CD14-positive monocyte (primary cell): ENCODE results near the gene GARIN3. TPM values are rescaled to one million over a fixed set of nuclear protein-coding genes. Genes with fewer than 3 reads are reported as not detected.
A peak's percentile ranks its signal among the peaks of the same experiment; 100 is the strongest.
"Not testable (repeated sequence)": the region's sequence is repeated elsewhere in the genome, so short reads cannot be mapped to it uniquely, and the experiment has no call there.

Source experiments
- DNase-seq, 3 donors: peaks; one replicate each; pipeline ENCODE4 v3.0.0-alpha.2; 2011 to 2022
- H2AFZ ChIP-seq: 2 replicates; pipeline ENCODE4 v1.6.0; 2012; ENCODE audit warnings: mild to moderate bottlenecking, low read depth, low read length, inconsistent platforms; ENCODE audit not compliant: insufficient read depth, poor library complexity, severe bottlenecking
- H3K27ac ChIP-seq, 2 donors: 1 replicate in 1 of 2; 2 replicates in 1 of 2; pipeline ENCODE4 v1.5.1; 2012 to 2013; ENCODE audit warnings: low read length in 2 of 2, control low read depth in 1 of 2, inconsistent platforms in 1 of 2, low read depth in 1 of 2, mild to moderate bottlenecking in 1 of 2
- H3K27me3 ChIP-seq, 2 donors: one replicate each; pipeline versions ENCODE4 v1.6.0 to v1.6.1; 2011 to 2013; ENCODE audit warnings: low read length in 2 of 2; ENCODE audit not compliant: control insufficient read depth in 2 of 2, insufficient read depth in 2 of 2
- H3K36me3 ChIP-seq, 2 donors: replicated peaks in 1 of 2; 1 replicate in 1 of 2; 2 replicates in 1 of 2; pipeline versions ENCODE4 v1.5.1 to v1.6.1; 2012 to 2013; ENCODE audit warnings: low read length in 2 of 2, control low read depth in 1 of 2, inconsistent platforms in 1 of 2, mild to moderate bottlenecking in 1 of 2; ENCODE audit not compliant: insufficient read depth in 2 of 2, control insufficient read depth in 1 of 2
- H3K4me1 ChIP-seq, 2 donors: 1 replicate in 1 of 2; 2 replicates in 1 of 2; pipeline versions ENCODE4 v1.5.1 to v1.6.1; 2012 to 2013; ENCODE audit warnings: low read length in 2 of 2, control low read depth in 1 of 2, inconsistent platforms in 1 of 2, mild to moderate bottlenecking in 1 of 2, moderate library complexity in 1 of 2; ENCODE audit not compliant: insufficient read depth in 2 of 2, control insufficient read depth in 1 of 2
- H3K4me2 ChIP-seq: replicated peaks from 2 replicates; pipeline ENCODE3; 2012; ENCODE audit warnings: low read length, moderate library complexity, mild to moderate bottlenecking; ENCODE audit not compliant: poor library complexity, severe bottlenecking; ENCODE audit errors: extremely low read depth
- H3K4me3 ChIP-seq, 3 experiments: fragments of 200-600 bp in 1 of 3; sonication (generic) in 1 of 3; replicated peaks in 1 of 3; 1 replicate in 2 of 3; 2 replicates in 1 of 3; pipeline ENCODE4 v1.5.1; 2011 to 2013; ENCODE audit warnings: low read length in 3 of 3, mild to moderate bottlenecking in 3 of 3, control low read depth in 2 of 3, low read depth in 2 of 3, inconsistent platforms in 1 of 3, moderate library complexity in 1 of 3
- H3K79me2 ChIP-seq: 2 replicates; pipeline ENCODE4 v1.6.0; 2012; ENCODE audit warnings: mild to moderate bottlenecking, control low read depth, inconsistent platforms, low read length, moderate library complexity; ENCODE audit not compliant: insufficient read depth
- H3K9ac ChIP-seq: 2 replicates; pipeline ENCODE4 v1.6.0; 2017; ENCODE audit warnings: low read length, mild to moderate bottlenecking; ENCODE audit not compliant: insufficient read depth, poor library complexity, severe bottlenecking
- H3K9me3 ChIP-seq, 2 donors: replicated peaks in 1 of 2; 1 replicate in 1 of 2; 2 replicates in 1 of 2; pipeline versions ENCODE4 v1.5.1 to v1.6.1; 2012 to 2013; ENCODE audit warnings: low read length in 2 of 2, control low read depth in 1 of 2; ENCODE audit not compliant: control insufficient read depth in 1 of 2, insufficient read depth in 1 of 2
- H4K20me1 ChIP-seq: 2 replicates; pipeline ENCODE4 v1.6.0; 2012; ENCODE audit warnings: mild to moderate bottlenecking, low read length, control low read depth, moderate library complexity; ENCODE audit not compliant: insufficient read depth
- H3K27ac Mint-ChIP-seq, 7 donors: one replicate each; pipeline ENCODE4 v1.8.0; 2020; ENCODE audit warnings: mild to moderate bottlenecking in 7 of 7, mixed read lengths in 7 of 7, moderate library complexity in 6 of 7, inconsistent platforms in 2 of 7
- H3K27me3 Mint-ChIP-seq, 3 donors: one replicate each; pipeline ENCODE4 v1.8.0; 2021 to 2022; ENCODE audit warnings: low read depth in 3 of 3, mild to moderate bottlenecking in 3 of 3, mixed read lengths in 3 of 3, moderate library complexity in 3 of 3, inconsistent platforms in 1 of 3
- H3K36me3 Mint-ChIP-seq, 2 donors: one replicate each; pipeline ENCODE4 v1.8.0; 2020; ENCODE audit warnings: mixed read lengths in 2 of 2, inconsistent platforms in 1 of 2, mild to moderate bottlenecking in 1 of 2
- H3K4me1 Mint-ChIP-seq: one replicate; pipeline ENCODE4 v1.8.0; 2020; ENCODE audit warnings: mild to moderate bottlenecking, mixed read lengths
- H3K4me3 Mint-ChIP-seq, 2 donors: one replicate each; pipeline ENCODE4 v1.8.0; 2020; ENCODE audit warnings: mild to moderate bottlenecking in 2 of 2, mixed read lengths in 2 of 2, moderate library complexity in 1 of 2
- H3K9me3 Mint-ChIP-seq, 7 donors: one replicate each; pipeline ENCODE4 v1.8.0; 2020 to 2022; ENCODE audit warnings: mixed read lengths in 7 of 7, mild to moderate bottlenecking in 6 of 7, moderate library complexity in 6 of 7, inconsistent platforms in 2 of 7
- CTCF ChIP-seq: fragments of 200-600 bp; IDR thresholded peaks from one replicate; pipeline ENCODE4 v1.8.0; 2022; ENCODE audit warnings: antibody characterized with exemption, mild to moderate bottlenecking
- WGBS: methylation state at CpG from one replicate; pipeline ENCODE4 v1.1.5; 2013; ENCODE audit warnings: missing lambda C conversion rate; ENCODE audit not compliant: insufficient coverage; 5-methylcytosine and 5-hydroxymethylcytosine counted together
- intact Hi-C, 2 donors: fragments of 100-400 bp; cut with micrococcal nuclease; formaldehyde crosslinking; loops; one replicate each; pipeline versions ENCODE4 v1.15.0 to v1.15.1; 2023
- polyA plus RNA-seq, 3 donors: library from polyadenylated mRNA; depleted of rRNA in 1 of 3; unstranded in 2 of 3; stranded (reverse) in 1 of 3; fragments of 300-500 nt in 2 of 3; fragments of >200 nt in 1 of 3; fragmentation: Illumina TruSeq in 2 of 3; gene quantifications; 1 replicate in 2 of 3; 2 replicates in 1 of 3; pipeline ENCODE4 v1.2.3, GENCODE V29; 2012 to 2021

Gene GARIN3
- polyA plus RNA-seq, 3 donors: not detected

GRCh38 chr5:157213527-157214243 lies 47.6 kb upstream of the GARIN3 start:
- H3K27me3 Mint-ChIP-seq: no peaks in the 10 kb centered on the region
- Histone ChIP-seq H3K4me3 (no peak overlapping the region), H2AFZ (no peak overlapping the region), H3K27ac (no peak overlapping the region), H3K9ac (no peak overlapping the region), H3K79me2 (no peaks in the 10 kb centered on the region), H3K4me1 (peaks cover 0 to 3% of the 10 kb centered on the region in 2 donors), H3K27me3 (no peaks in the 10 kb centered on the region), H4K20me1 (no peaks in the 10 kb centered on the region), H3K4me2 (no peak overlapping the region), H3K9me3 (no peaks in the 10 kb centered on the region), H3K36me3 (no peaks in the 10 kb centered on the region)
- TF ChIP-seq CTCF: no peak
- no peak overlapping the region for H3K4me3 Mint-ChIP-seq
- H3K36me3 Mint-ChIP-seq: no peaks in the 10 kb centered on the region
- DNase-seq: no peak
- H3K4me1 Mint-ChIP-seq: peaks cover 9% of the 10 kb centered on the region
- peaks cover 0 to 2% (median 0%) of the 10 kb centered on the region in 7 donors for H3K9me3 Mint-ChIP-seq
- no peak overlapping the region for H3K27ac Mint-ChIP-seq
- WGBS: 93% methylated on average over 3 of the region's 7 CpGs
- intact Hi-C loops: no loop called here

GRCh38 chr5:157212307-157212706 lies 46.2 kb upstream of the GARIN3 start:
- Mint-ChIP-seq H3K36me3 (no peaks in the 10 kb centered on the region), H3K9me3 (peaks cover 0 to 9% (median 2%) of the 10 kb centered on the region in 7 donors), H3K4me1 (peaks cover 9% of the 10 kb centered on the region), H3K27ac (peak overlapping the region in 1 of 7 donors; percentile 56), H3K27me3 (peaks cover 0 to 3% (median 0%) of the 10 kb centered on the region in 3 donors), H3K4me3 (no peak overlapping the region)
- Histone ChIP-seq H3K9me3 (no peaks in the 10 kb centered on the region), H4K20me1 (no peaks in the 10 kb centered on the region), H3K27me3 (no peaks in the 10 kb centered on the region), H3K79me2 (no peaks in the 10 kb centered on the region), H3K27ac (no peak overlapping the region), H3K36me3 (no peaks in the 10 kb centered on the region), H2AFZ (no peak overlapping the region), H3K4me1 (peaks cover 0 to 3% of the 10 kb centered on the region in 2 donors), H3K4me2 (no peak overlapping the region), H3K4me3 (no peak overlapping the region), H3K9ac (no peak overlapping the region)
- intact Hi-C loops: no loop called here
- TF ChIP-seq CTCF: no peak
- 43% methylated on average over 4 of the region's 5 CpGs for WGBS
- DNase-seq: peak; percentile 6 to 8 (median 7)

- H3K9ac ChIP-seq, H3K27ac Mint-ChIP-seq, H3K27me3 ChIP-seq, H3K4me3 Mint-ChIP-seq, H3K27ac ChIP-seq, H3K4me2 ChIP-seq, DNase-seq, H3K36me3 Mint-ChIP-seq, intact Hi-C loops, H2AFZ ChIP-seq, H3K27me3 Mint-ChIP-seq, H3K4me3 ChIP-seq, H3K4me1 Mint-ChIP-seq, H3K4me1 ChIP-seq, H3K9me3 ChIP-seq, H4K20me1 ChIP-seq, H3K36me3 ChIP-seq, H3K79me2 ChIP-seq: not testable (repeated sequence)
- H3K9me3 Mint-ChIP-seq: peaks cover 0 to 19% (median 2%) of the 10 kb centered on the region in 7 donors
- no CpG with 5 or more reads among the region's 1 CpG for WGBS
These were observed 44.6 kb upstream of the GARIN3 start for GRCh38 chr5:157210652-157211051.
